Fibroblast of skin of back (primary cell): ENCODE measurements around the gene HS3ST4.
"Not testable (repeated sequence)": the region's sequence is repeated elsewhere in the genome, so short reads cannot be mapped to it uniquely, and the experiment has no call there.

Experiments
- DNase-seq: peaks from one replicate; pipeline ENCODE4 v3.0.0-alpha.2; 2013

HS3ST4 gene

DNA sequence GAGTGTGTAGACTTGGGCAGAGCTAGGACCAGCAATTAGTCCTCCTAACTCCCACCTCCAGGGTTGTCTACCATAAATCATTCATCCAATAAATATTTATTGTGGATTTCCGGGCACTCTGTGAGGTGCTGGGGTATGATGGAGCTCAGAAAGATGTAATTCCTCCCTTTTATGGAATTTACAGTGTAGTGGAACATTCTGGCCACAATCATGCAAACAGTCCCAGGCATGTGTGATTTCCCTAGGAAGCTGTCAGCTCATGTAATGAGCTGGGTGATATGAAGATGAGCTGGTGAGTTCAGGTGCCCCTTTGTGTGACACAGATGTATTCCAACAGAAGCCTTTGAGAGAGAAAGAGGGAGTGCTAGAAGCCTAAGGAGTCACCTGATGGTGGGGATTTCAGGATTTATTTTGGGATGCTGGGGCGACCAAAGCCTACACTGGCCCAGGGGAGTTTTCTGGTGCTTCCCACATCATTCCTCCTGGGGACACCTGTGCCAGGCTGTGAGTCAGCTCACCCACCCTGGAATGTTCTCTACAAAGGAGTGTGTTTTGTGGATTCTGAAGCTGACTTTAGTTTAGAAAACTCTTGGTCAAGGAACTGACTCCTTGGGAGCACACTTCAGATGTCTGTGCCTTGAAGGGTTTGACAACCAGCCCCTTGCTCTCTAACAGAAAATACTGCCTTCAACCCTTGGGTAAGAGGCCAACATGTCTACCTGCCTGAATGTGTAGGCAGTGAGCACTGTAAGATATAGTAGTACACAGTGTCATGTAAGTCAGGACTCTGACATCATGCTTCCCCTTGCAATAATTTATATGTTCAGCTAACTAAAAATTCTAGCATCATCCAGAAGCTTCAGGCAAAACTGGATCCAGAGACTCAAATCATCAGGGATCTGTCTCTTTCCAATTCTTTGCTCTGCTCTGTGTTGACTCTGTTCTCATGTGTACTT is 42.9 kb downstream of the HS3ST4 start:
- DNase-seq, result no peak

DNA sequence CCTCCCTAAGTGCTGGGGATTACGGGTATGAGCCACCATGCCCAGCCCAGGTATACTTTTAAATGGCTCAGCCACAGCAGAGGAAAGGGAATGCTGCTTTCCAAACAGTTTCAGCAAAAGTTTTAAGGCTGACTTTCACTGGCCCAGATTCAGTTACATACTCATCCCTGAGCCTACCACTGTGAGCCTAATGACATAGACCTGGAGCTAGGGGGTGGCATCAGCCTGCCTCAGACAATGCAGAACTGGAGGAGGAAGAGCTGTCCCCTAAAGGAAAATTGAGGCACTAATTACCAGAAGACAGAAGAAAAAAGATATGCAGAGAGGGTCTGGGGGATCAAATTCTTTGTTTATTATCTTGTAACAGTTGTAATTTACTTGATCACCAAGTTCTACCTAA is 43.9 kb downstream of the HS3ST4 start:
- no peak for DNase-seq

DNA sequence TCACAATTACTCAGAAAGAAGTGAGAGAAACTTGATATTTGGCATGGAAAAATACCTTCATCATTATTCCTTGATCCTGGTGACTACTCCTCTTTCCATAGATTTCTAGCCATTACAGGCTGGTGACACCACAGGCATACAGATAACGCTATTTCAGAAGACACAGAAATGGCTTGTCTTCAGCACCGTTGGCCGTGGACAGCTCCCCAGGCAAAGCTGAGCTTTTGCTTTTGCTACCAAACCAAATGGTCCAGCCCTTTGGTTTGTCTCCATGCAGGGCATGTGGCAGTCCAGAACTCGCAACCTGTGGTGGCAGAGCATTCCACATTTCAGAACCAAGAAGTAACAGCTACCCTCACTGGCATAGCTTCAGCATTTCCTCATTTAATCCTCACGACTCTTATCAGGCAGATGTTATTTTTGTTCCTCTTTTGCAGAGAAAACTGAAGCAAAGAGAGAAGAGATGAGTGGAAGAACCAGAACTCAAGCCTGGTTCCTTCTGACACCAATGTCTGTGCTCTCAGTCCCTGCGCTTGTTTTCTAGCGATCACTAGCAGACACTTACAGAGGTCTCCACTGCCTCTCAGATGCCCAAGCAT is 55.5 kb downstream of the HS3ST4 start:
- DNase-seq, result peak; percentile 1

DNA sequence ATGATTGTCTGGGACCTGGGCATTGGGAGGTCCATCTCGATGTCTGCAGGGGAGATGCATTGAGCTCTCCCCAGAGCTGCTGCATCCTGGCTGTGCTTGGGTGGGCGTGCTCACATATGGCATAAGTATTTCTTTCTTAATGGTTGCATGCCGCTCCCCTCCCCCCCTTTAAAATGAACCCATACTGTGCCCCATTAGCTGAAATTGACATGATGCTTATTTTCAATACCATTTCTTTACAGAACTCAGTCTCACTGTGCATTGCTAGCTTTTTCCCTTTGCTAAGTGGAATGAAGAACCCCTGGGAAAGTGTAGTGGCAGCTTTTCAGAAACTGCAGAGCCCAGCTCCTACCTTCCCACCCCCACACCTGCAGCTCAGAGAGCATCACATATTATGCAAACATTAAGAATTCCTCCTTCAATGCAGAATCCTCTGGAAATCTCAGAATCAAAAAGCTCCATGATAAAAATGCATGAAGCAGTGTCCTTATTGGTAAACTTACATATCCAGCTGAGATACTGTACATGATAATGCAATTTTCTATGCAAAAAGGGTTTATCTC is 56.4 kb downstream of the HS3ST4 start:
- DNase-seq, result no peak

DNA sequence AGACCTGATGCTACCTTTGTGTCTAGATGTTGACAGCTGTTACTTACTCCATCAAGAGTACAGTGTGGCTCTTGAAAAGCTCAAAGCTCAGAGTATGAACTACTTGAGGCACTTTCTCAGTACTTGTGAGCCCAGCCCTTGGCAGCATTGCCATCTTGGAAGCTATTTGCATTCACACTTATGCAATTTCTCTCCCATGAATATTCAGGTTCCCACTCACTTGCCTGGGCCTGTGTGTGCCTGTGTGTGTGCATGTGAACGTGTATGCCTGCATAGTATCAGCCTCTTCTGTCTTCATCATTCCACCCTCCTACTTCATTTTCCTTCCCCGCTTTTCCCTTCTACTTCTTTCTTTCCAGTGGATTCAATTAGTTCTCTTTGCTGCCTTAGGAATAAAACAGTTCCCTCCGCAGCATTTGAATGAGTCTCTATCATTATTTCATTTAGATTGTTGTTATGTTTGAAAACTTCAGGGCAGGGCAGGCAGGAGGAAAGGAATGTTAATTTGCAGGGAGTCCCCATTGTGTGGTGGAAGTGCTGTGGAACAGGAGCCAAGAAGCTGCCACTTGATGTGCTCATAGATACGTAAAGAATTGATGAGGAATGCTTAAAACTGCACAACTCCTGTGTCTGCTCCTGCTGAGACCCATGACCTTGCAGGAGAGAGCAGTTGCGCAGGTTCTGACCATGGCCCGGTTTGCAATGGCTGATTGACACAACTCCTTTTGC is 58.9 kb downstream of the HS3ST4 start:
- no peak for DNase-seq

DNA sequence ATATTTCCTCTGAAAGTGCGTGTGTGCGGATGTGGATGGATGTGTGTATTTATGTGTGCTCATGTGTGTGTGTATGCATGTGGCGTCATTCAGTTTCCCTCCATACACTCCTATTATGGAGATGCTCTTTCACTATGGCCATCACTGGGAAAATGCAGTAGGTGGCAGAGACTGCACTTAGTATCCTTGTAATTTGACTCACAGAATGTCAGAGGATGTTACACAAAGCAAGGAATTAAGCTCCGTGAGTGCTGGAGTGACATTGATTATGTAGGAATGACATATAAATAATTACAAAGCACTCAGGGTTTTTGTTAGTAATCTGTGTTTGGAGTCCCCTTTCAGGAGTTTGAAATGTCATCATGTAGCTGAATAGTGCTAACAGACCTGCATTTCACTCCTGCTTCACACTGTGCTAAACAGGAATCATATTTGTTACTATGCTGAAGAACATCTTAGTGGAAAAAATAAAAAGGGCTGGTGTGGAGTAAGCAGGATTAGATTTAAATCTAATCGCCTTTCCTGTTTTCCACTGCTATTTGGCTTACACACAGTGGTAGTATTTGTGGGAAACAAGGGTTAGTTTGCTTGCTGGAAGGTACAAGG is 59.6 kb downstream of the HS3ST4 start:
- no peak for DNase-seq

DNA sequence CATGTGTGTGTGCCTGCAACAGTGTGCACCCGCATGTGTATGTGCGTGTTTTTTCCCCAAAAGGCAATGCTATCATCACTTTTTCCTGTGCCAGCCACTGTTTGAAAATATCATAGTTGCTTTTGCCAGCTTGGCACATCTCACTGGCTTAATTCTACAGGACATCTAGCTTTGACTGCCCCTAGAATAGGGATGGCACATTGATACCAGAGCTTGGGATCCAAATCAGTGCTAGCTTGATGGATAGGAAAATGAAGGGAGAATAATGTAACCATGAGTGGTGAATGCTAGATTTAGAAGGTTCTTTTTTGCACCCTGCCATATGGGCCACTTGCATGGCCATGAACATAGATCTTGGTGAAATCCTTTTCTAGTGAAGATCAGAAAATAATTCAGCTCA is 72.7 kb downstream of the HS3ST4 start:
- no peak for DNase-seq

DNA sequence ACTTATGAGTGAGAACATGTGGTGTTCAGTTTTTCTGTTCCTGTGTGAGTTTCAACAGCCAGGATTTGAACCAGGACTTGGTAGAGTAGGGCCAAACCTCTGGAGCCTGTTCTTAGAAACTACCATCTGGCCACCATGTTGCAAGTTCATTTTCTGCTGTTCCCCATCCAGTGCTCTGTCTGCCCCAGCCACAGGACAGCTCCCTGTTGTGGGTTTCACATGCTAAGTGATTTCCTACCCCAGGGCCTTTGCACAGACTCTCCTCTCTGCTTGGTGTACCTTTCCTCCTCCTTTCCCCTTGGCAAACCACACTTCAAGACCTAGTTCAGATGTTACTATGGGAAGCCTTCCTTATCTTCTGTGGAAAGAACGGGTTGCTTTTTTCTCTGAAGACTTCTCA is 79.5 kb downstream of the HS3ST4 start:
- no peak for DNase-seq

DNA sequence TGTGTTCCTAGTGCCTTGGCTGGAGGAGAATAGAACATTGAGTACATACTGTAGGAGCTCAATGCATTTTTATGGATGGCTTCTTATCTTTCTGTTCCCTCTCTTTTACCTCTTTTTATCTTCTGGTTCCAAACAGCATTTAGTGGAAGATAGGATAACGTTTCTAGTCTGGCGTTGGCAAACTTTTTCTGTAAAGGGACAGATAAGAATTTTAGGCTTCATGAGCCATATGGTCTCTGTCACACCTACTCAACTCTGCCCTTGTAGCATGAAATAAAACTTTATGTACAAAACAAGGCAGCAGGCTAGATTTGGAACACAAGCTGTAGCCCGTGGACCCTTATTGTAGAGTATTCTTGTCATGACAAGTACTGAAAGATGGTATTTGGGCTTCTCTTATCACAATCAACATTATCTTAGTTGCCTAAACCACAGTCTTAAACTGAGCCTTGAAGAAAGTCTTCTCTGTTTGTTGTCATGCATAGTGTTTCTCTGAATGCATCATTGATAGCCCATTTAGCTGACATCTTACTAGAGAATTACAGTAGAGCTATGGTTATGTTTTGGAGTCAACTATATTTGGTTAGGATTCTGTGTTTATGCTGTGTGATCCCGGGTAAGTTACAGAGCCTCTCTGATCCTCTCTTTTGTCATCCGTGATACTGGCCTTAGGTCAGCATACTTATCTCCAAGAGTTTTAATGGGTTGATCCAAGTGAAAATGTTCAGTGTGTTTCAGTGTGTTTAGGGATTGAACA is 80.2 kb downstream of the HS3ST4 start:
- DNase-seq, result no peak

DNA sequence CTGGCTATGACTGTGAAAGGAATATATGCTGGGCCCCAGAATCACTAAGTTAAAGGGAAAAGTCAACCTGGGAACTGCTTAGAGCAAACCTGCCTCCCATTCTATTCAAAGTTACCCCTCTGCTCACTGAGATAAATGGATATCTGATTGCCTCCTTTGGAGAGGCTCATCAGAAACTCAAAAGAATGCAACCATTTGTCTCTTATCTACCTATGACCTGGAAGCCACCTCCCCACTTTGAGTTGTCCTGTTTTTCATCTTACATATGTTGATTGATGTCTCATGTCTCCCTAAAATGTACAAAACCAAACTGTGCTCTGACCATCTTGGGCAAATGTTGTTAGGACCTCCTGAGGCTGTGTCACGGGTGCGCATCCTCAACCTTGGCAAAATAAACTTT is 84.5 kb downstream of the HS3ST4 start:
- not testable (repeated sequence) for DNase-seq

DNA sequence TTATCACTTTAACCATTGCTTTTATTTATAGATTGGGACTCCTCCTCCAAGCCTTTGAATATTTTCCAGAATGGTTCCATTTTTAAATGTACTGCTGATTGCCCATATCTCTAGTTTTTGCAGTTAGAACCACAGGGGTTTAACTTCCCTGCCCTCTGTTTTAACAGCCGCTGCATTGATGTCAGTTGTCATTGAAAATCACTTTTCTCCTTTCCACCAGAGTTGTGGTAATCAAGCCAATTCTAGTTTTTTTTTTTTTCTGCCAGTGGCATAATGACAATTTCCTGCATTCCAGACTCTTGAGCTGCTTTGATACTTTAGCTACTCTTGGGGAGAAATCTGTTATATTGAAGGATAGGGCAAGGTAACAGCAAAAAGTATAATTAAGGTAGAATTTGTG is 91.5 kb downstream of the HS3ST4 start:
- no peak for DNase-seq

DNA sequence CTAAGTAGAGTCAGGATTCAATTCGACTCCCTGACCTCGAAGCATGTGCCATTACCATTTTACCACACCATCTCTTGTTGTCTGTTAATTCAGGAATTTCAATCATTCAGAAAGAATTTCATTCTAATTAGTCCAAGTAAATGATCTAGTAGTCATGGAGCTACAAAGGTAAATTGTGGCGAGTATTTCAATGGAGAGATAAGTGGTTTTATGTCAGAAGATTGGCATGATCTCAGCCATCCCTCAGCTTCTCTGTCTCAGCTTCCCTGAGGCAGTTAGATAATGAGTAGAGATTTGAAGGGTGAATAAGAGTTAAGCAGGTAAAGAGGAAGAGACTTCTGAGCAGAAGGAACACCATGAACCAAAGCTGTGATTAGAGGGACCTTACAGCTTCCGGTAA is 93.6 kb downstream of the HS3ST4 start:
- no peak for DNase-seq

DNA sequence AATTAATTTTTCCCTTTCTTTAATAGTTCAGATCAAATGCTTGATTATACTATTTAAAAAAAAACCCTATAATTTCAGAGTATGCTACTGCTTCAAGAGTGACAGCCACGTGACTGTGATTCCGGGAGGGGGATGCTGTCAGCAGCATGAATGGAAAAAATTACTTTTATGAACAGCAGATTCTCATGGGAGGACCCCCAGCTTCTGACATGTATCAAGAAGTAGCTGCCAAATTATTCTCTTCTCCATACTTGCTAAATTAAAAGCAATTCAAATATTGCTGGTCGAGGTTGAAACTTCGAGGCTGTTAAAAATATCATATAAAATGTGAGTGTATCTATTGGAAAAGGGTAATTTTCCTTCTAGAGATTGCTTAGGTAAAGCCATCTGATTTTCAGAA is 95.0 kb downstream of the HS3ST4 start:
- DNase-seq, result no peak

DNA sequence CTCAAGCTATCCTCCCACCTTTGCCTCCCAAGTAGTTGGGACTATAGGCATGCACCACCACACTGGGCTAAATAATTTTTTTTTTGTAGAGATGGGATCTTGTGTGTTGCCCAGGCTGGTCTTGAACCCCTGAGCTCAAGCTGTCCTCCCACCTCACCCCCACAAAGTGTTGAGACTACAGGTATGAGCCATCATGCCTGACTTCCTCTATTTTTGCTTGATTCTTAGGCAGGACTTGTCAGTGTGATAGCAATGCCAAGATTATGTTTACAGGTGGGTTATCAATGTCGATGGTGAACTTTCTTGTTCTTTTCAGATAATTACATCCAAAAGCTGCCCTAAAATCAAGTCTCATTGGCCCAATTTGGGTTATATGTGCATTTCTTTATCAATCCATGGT is 96.9 kb downstream of the HS3ST4 start:
- DNase-seq, result no peak

DNA sequence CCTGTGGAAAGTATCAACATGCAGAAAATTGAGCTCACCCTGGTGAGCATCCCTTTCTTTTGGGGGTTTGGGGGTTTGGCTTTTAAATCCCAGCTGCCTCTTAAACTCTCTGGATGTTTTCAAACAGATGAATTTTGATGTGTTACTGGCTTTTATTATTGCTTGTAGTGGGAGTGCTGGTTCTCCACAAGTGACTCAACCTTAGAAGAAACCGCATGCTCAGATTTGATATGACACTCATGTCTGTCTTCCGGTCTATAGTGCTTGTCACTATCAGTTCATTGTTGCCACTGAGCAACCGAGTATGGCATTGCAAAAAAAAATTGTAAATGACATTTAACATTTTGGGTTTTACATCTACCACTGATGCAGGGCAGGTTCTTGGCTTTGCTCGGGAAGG is 104.5 kb downstream of the HS3ST4 start:
- no peak for DNase-seq

DNA sequence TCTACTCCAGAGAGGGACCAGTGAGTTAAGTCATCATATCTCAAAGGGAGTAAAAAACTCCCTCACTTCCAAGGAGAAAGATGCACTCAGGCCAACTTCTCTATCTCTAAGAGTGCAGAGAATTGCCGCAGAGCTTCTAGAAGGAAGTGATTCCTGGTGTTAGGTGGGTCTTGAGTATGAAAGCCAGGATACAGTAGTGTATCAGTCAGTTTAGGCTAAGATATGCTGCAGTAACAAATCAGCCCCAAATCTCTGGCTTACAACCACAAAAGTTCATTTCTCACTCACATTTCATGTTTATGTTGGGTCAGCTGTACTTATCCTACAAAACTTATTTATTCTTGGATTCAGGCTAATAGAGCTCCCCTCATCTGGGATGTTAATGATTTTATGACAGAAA is 106.3 kb downstream of the HS3ST4 start:
- no peak for DNase-seq

DNA sequence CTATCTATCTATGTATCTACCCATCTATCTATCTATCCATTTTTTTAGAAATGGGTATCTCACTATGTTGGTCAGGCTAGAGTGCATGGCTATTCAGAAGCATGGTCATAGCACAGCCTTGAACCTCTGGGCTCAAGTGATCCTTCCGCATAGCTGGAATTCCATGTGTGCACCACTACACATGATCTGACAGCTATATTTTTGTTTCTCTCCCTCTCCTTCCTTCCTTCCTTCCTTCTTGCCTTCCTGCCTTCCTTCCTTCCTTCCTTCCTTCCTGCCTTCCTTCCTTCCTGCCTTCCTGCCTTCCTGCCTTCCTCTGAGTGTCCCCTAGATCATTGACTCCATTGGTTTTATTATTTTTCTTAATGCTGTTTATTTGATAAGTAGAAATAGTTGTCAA is 108.1 kb downstream of the HS3ST4 start:
- DNase-seq, result no peak

DNA sequence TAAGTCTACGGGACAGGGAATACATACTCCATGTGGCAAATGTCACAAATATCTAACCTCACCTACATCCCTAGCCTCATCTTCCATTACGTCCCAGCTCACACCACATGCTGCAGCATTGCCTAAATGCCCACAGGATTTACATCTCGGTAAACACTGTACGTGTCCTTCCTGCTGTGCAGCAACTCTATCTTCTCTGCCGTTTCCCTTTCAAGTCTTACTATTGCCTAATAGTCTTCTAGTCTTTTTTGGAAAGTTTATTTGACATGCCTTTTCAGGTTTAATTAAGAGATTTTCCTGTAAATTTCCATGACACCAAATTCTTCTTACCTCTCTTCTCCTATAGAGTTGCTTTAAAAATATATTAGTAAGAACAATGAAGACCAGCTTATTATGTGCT is 120.5 kb downstream of the HS3ST4 start:
- DNase-seq, result no peak

DNA sequence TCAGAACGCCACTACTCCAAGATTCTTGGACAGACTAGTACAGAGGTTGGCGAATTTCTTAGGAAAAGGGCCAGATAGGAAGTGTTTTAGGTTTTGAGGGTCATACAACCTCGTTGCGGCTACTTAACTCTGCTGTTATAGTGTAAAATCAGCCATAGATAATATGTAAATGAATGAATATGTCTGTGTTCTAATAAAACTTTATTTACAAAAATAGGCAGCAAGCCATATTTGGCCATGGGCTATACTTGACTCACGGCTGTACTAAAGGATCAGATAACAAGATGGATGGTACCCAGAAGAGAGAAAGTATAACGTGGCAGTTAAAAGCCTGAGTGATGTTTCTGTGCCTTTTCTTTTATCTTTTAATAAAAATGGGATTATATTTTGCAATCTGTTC is 125.5 kb downstream of the HS3ST4 start:
- DNase-seq, result no peak

DNA sequence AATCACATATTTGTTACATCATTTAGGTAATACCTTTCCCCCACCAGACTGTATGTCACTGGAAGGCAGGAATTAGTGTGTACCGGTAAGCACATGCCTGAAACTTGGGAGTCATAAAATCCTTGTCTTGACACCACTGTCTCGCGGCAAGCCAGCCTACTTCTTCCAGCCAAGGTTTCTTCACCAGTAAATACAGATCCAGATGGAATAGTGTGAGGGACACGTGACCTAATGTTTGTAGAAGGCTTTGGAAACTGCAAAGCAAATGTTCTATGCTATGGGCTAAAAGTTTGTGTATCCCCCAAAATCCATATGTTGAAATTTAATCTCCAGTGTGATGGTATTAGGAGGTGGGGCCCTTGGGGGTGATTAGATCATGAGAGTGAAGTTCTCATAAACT is 126.1 kb downstream of the HS3ST4 start:
- DNase-seq, result no peak

DNA sequence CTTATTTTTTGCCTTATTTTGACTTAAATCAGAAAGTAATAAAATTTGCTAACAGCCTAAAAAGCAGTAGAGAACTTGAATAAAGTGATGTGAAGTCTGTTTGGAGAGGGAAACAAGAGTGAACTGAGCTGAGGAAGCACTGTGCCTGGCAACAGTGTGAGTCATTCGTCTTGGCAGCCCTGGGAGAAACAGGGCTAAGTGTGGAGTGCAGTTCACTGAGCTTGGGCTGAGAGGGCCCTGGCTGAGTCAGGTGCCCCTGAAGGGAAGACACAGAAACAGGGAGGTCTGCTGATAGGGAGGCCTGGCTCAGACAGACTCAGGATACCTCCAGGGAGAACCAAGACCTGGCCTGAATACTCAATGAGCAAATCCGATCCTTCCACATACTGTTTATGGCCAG is 132.1 kb downstream of the HS3ST4 start:
- DNase-seq, result no peak

DNA sequence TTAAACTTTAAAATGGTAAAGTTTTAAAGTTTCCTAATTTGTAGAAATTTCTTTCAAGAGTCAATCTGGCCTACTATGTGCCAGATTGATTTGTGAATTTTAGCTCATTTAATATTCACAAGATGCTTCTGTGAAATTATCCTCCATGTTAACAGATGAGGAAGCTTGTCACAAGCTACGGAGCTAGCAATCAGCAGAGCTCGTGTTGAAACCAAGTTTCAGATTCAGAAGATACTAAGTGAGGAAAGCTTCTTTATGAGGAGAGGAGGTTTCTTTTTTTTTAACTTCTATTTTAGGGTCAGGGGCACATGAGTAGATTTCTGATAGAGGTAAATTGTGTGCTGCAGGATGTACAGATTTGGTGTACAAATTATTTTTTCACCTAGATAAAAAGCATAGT is 135.9 kb downstream of the HS3ST4 start:
- no peak for DNase-seq
